Measurements from ENCODE around the gene IFNA10.
"Not testable (repeated sequence)": the region's sequence is repeated elsewhere in the genome, so short reads cannot be mapped to it uniquely, and the experiment has no call there.

IFNA10 gene

DNA sequence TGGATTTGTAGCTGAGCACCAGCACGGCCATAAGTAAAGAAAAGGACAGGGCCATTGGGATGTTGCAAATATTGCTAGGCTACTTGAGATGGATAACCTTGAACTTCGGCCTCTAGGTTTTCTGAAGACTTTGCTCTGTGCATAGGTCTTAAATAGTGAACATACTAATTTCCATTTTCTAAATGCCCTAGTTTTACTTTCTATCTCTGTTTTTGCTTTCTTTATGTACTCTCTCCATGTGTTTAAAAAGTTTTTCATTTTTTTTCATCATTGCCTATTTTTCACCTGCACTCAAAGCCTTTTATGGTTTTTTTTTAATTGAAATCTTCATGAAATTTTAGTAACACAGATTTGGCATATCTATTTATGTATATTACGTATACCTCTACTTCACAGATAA is at the start of gene IFNA10:
IFNA10 (minus strand) TSS at position 101 of the 400 bp plus-strand sequence; CDS start at position 55, 46 bp downstream.
- H3K36me3 ChIP-seq; H3K27me3 ChIP-seq; H3K4me1 ChIP-seq; H3K9me3 ChIP-seq; DNase-seq; intact Hi-C loops (cut with DNase I; ENCODE audit: low total_unique reads); H3K27ac ChIP-seq; H3K4me3 ChIP-seq: not testable (repeated sequence)

GRCh38 chr9:21255538-21256212 is 48.7 kb upstream of the IFNA10 start:
- H3K4me3 ChIP-seq, result no peak overlapping the region
- TF ChIP-seq, protein P1, sequence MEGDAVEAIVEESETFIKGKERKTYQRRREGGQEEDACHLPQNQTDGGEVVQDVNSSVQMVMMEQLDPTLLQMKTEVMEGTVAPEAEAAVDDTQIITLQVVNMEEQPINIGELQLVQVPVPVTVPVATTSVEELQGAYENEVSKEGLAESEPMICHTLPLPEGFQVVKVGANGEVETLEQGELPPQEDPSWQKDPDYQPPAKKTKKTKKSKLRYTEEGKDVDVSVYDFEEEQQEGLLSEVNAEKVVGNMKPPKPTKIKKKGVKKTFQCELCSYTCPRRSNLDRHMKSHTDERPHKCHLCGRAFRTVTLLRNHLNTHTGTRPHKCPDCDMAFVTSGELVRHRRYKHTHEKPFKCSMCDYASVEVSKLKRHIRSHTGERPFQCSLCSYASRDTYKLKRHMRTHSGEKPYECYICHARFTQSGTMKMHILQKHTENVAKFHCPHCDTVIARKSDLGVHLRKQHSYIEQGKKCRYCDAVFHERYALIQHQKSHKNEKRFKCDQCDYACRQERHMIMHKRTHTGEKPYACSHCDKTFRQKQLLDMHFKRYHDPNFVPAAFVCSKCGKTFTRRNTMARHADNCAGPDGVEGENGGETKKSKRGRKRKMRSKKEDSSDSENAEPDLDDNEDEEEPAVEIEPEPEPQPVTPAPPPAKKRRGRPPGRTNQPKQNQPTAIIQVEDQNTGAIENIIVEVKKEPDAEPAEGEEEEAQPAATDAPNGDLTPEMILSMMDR (IDR thresholded peaks at IDR 0.05), result no peak
- no peak overlapping the region for H3K27ac ChIP-seq
- H3K27me3 ChIP-seq, result peaks cover 0 to 3% of the 10 kb centered on the region in 2 donors
- DNase-seq, result no peak
- no peaks in the 10 kb centered on the region for H3K9me3 ChIP-seq
- no peaks in the 10 kb centered on the region for H3K36me3 ChIP-seq
- H3K4me1 ChIP-seq, result peaks cover 0 to 3% (median 0%) of the 10 kb centered on the region in 4 donors
- intact Hi-C loops (cut with DNase I; ENCODE audit: low total_unique reads), result no loop called here

GRCh38 chr9:21252721-21253547 is 46.0 kb upstream of the IFNA10 start:
- Histone ChIP-seq H3K9me3 (no peaks in the 10 kb centered on the region), H3K4me1 (peaks cover 0 to 3% (median 0%) of the 10 kb centered on the region in 4 donors), H3K36me3 (no peaks in the 10 kb centered on the region), H3K27ac (no peak overlapping the region), H3K27me3 (peaks cover 0 to 3% of the 10 kb centered on the region in 2 donors), H3K4me3 (no peak overlapping the region)
- peak in 1 of 2 donors; percentile 53 for DNase-seq
- intact Hi-C loops (cut with DNase I; ENCODE audit: low total_unique reads), result no loop called here
- TF ChIP-seq, protein P1 (IDR thresholded peaks at IDR 0.05), result peak; percentile 25 to 40

GRCh38 chr9:21251638-21252037 is 44.7 kb upstream of the IFNA10 start:
- DNase-seq, result no peak
- Histone ChIP-seq H3K27ac (no peak overlapping the region), H3K9me3 (no peaks in the 10 kb centered on the region), H3K27me3 (peaks cover 0 to 3% of the 10 kb centered on the region in 2 donors), H3K4me1 (peaks cover 0 to 3% (median 0%) of the 10 kb centered on the region in 4 donors), H3K4me3 (no peak overlapping the region), H3K36me3 (no peaks in the 10 kb centered on the region)
- intact Hi-C loops (cut with DNase I; ENCODE audit: low total_unique reads), result no loop called here
- TF ChIP-seq, protein P1 (IDR thresholded peaks at IDR 0.05), result no peak

GRCh38 chr9:21251190-21251589 is 44.2 kb upstream of the IFNA10 start:
- TF ChIP-seq, protein P1 (IDR thresholded peaks at IDR 0.05), result no peak
- H3K36me3 ChIP-seq, result no peaks in the 10 kb centered on the region
- no peaks in the 10 kb centered on the region for H3K9me3 ChIP-seq
- peaks cover 0 to 3% of the 10 kb centered on the region in 2 donors for H3K27me3 ChIP-seq
- no peak overlapping the region for H3K4me3 ChIP-seq
- no peak for DNase-seq
- H3K4me1 ChIP-seq, result peaks cover 0 to 3% (median 0%) of the 10 kb centered on the region in 4 donors
- H3K27ac ChIP-seq, result no peak overlapping the region
- intact Hi-C loops (cut with DNase I; ENCODE audit: low total_unique reads), result no loop called here

DNA sequence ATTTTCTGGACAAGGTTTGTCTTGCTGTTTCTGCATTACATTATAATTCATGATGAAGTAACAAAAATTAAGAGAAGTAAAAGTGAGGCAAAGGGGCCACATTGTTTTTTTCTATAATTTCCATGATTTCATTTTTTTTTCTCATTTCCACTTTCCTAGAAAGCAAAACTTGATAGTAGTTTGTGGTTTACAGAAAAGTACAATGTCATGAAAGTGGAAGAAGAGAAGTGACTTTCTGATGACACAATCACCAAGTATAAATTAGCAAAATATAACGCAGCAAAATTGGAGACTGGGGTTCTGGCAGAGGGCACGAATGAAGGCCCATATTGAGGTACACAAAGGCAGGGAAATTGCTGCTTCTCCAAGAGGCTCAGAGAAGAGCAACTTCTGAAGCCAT is 37.9 kb upstream of the IFNA10 start:
- intact Hi-C loops (cut with DNase I; ENCODE audit: low total_unique reads), result no loop called here
- Histone ChIP-seq H3K4me3 (no peak overlapping the region), H3K36me3 (no peaks in the 10 kb centered on the region), H3K27ac (no peak overlapping the region), H3K9me3 (no peaks in the 10 kb centered on the region), H3K27me3 (no peaks in the 10 kb centered on the region), H3K4me1 (no peaks in the 10 kb centered on the region)
- DNase-seq, result no peak
- TF ChIP-seq, protein P1 (IDR thresholded peaks at IDR 0.05), result no peak
